RWPE1 (cell line): ENCODE data around the gene HS1BP3.
A peak's percentile ranks its signal among the peaks of the same experiment; 100 is the strongest.

ENCODE experiments used
- CTCF ChIA-PET: fragments of 350-600 bp; sonication (Branson Sonifier 250); formaldehyde crosslinking; extraction: SDS; loops from one replicate; lab custom pipeline; 2021; lab: Yijun Ruan, JAX
- POLR2A ChIA-PET: fragments of 400-600 bp; formaldehyde crosslinking; extraction: SDS; loops from one replicate; lab custom pipeline; 2020; ENCODE audit warnings: antibody characterized with exemption; ENCODE audit not compliant: low non-redundant PET; lab: Yijun Ruan, JAX
- DNase-seq: peaks from one replicate; pipeline ENCODE4 v3.0.0; 2012; ENCODE audit warnings: low spot score
- H3K27ac ChIP-seq: fragments of 450-650 bp; 2 replicates; pipeline ENCODE4 v1.5.1; 2017
- CTCF ChIP-seq: fragments of 450-650 bp; conservative IDR thresholded peaks from 2 replicates; pipeline ENCODE4 v1.5.1; 2017; ENCODE audit warnings: low read depth, mild to moderate bottlenecking

Gene HS1BP3

GRCh38 chr2:20645761-20646160 is 5.1 kb downstream of the HS1BP3 start:
- DNase-seq, result no peak
- no peak for TF ChIP-seq CTCF
- no peak overlapping the region for H3K27ac ChIP-seq
- POLR2A ChIA-PET, result no interaction called here
- CTCF ChIA-PET, result no interaction called here

GRCh38 chr2:20645301-20645701 is 5.6 kb downstream of the HS1BP3 start:
- ChIA-PET CTCF (no interaction called here), POLR2A (no interaction called here)
- H3K27ac ChIP-seq, result no peak overlapping the region
- no peak for DNase-seq
- no peak for TF ChIP-seq CTCF

- TF ChIP-seq CTCF, result no peak
- H3K27ac ChIP-seq, result no peak overlapping the region
- POLR2A ChIA-PET, result interaction anchor here (3.0 kb wide), 1 partner anchor 197 kb away, joined by 13 read pairs; the partner anchor contains the start of gene RHOB
- CTCF ChIA-PET, result interaction anchor here (0.5 to 3.3 kb wide), 7 partner anchors 9 to 318 kb away, joined by 3 to 39 read pairs (median 14); partner anchors contain the start of gene RHOB
- DNase-seq, result no peak
Measured at GRCh38 chr2:20643826-20644225, 7.1 kb downstream of the HS1BP3 start.

GRCh38 chr2:20643060-20643459 is 7.8 kb downstream of the HS1BP3 start:
- CTCF ChIA-PET, result interaction anchor here (0.5 to 3.3 kb wide), 22 partner anchors 7 to 319 kb away, joined by 3 to 39 read pairs (median 6); partner anchors contain the start of gene RHOB
- TF ChIP-seq CTCF, result no peak
- POLR2A ChIA-PET, result interaction anchor here (3.0 kb wide), 1 partner anchor 196 kb away, joined by 13 read pairs; the partner anchor contains the start of gene RHOB
- peak overlapping the region; percentile 21; the same call in 1 of the 2 replicates for H3K27ac ChIP-seq
- DNase-seq, result no peak

DNA sequence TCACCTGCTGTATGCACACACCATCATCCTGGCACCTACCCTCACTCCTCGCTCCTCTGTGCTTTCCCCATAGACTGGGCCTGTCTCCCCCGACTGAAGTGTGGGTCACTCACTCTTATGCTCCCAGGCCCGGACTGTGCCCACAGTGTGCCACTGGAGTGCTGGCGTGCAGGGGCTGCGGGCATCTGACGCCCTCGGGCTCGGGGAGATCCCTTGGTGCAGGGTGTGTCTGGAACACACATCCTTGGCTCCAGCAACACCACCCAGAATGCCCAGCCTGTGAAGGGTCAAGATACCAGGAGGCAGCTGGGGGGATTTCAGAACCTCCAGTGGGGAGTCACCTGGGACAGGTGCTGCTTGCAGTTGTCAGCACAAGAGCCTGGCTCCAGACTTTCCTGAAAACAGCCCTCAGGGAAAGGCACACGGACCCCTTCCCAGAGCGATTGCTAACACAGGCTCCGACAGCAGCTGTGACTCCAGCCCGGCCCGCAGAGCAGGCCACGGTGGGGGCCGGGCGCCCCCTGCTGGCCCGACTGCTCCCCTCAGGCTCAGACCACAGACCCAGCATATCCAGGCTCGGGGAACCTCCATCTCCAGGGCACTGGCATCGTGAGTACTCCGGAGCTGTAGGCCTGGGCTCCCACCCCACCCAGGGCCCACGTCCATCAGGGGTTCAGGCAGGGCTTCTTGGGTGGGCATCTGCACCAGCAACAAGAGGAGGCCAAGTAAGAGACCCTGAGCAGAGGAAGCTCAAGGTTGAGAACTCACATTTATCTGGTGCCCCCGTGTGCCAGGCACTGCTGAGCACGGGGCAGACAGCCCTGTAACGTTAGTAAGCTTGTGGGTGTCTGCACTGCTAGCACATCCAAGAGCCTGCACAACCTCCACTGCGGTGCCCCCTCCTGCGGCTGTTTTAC is 8.6 kb downstream of the HS1BP3 start:
- ChIA-PET CTCF (interaction anchor here (0.6 to 3.3 kb wide), 30 partner anchors 8 to 317 kb away, joined by 3 to 39 read pairs (median 4); partner anchors contain the start of gene RHOB), POLR2A (interaction anchor here (3.0 kb wide), 1 partner anchor 195 kb away, joined by 13 read pairs; the partner anchor contains the start of gene RHOB)
- H3K27ac ChIP-seq, result peak overlapping the region; percentile 77
- DNase-seq, result peak; percentile 77
- peak; percentile 93 for TF ChIP-seq CTCF
